ENCODE measurements around the gene HOXD13.
A peak's percentile ranks its signal among the peaks of the same experiment; 100 is the strongest.

The HOXD13 gene

GRCh38 chr2:176132205-176133171, 40.0 kb downstream of the HOXD13 start:
- DNase-seq (ENCODE audit: low spot score) = peak; percentile 49

- no peak for DNase-seq (ENCODE audit: low spot score)
These were observed 40.9 kb downstream of the HOXD13 start for GRCh38 chr2:176133389-176133788.

GRCh38 chr2:176134035-176134434, 41.5 kb downstream of the HOXD13 start:
- DNase-seq (ENCODE audit: low spot score) = no peak

- DNase-seq (ENCODE audit: low spot score) = no peak
These were observed 42.5 kb downstream of the HOXD13 start for GRCh38 chr2:176135035-176135440.

- peak; percentile 59 for DNase-seq (ENCODE audit: low spot score)
These were observed 44.1 kb downstream of the HOXD13 start for GRCh38 chr2:176136374-176137251.

GRCh38 chr2:176137252-176137580, 44.7 kb downstream of the HOXD13 start:
- no peak for DNase-seq (ENCODE audit: low spot score)

- no peak for DNase-seq (ENCODE audit: low spot score)
These were observed 45.4 kb downstream of the HOXD13 start for GRCh38 chr2:176137906-176138305.

GRCh38 chr2:176138526-176138922, 46.0 kb downstream of the HOXD13 start:
- DNase-seq (ENCODE audit: low spot score) = no peak

- DNase-seq (ENCODE audit: low spot score) = peak; percentile 45
These were observed 46.6 kb downstream of the HOXD13 start for GRCh38 chr2:176138923-176139660.

GRCh38 chr2:176139661-176140512, 47.4 kb downstream of the HOXD13 start:
- peak; percentile 71 for DNase-seq (ENCODE audit: low spot score)

GRCh38 chr2:176140513-176141317, 48.2 kb downstream of the HOXD13 start:
- DNase-seq (ENCODE audit: low spot score) = peak; percentile 91

GRCh38 chr2:176142281-176142680, 49.8 kb downstream of the HOXD13 start:
- DNase-seq (ENCODE audit: low spot score) = no peak

Measured in AG20443 (cell line).